Skin of body (tissue), 2 donors: Measurements from ENCODE around the gene ZNF777. TPM values are rescaled to one million over a fixed set of nuclear protein-coding genes. Genes with fewer than 3 reads are reported as not detected.
"Not testable (repeated sequence)": the region's sequence is repeated elsewhere in the genome, so short reads cannot be mapped to it uniquely, and the experiment has no call there.

Source experiments
- DNase-seq: peaks from one replicate; lab custom pipeline; 2025; lab: John Stamatoyannopoulos, UW
- total RNA-seq: library from RNA; depleted of rRNA; stranded (reverse); fragments of >200 nt; gene quantifications from one replicate; pipeline ENCODE4 v1.2.3, GENCODE V29; 2014

ZNF777 gene
- total RNA-seq, 1 donor from 2014 or later: 3.4 TPM

DNA sequence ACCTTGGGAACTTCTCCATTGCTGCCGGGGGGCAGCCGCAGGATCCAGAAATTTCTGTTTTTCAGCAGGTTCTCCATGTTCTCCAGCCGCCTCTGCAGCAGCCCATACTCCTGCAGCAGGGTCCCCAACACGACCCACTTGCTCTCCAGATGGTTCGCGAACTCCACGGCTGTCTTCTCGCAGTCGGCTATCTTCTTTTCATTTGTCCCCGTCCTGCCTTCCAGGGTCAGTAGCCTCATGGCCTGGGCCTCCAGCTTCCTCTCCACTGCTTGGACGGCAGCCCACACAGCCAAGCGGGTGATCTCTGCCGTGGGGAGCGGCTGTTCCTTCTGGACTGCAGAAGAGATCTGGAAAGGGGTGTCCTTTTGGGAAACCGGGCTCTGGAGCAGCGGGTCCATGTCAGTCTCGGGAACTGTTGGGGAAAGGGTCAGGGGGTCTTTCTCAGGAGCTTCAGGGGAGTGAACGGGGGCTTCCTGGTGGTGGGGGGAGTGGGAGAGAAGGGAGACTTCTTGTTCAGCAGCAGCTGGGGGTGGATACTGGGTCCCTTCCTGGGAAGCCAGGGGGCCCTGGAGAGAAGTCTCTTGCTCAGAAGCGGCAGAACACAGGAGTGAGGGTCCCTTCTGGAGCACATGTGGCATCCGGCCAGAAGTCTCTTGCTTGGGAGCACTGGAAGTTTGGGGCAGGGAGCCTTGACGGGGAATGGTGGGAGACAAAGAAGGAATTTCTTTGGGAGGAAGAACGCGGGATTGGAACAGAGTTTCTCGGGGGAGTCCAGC is 5.5 kb downstream of the ZNF777 start:
- DNase-seq: no peak

DNA sequence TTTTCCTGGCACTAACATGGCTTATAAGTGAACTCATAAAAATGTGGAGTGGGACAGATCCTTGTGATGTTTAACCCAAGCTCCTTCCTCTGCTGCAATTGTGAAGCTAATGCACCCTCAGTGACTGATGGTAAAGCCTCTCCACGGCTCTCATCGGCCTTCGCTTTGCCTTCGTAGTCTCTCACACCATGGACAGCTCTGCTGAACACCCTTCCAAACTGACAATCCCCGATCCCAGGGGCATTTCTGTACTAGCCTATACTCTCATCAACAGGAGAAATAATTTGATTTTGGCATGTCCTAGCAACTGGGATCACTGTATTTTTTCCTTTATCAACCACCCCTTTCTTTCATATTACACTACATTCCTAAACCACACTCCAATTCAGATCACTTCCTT is 6.1 kb downstream of the ZNF777 start:
- DNase-seq: no peak

DNA sequence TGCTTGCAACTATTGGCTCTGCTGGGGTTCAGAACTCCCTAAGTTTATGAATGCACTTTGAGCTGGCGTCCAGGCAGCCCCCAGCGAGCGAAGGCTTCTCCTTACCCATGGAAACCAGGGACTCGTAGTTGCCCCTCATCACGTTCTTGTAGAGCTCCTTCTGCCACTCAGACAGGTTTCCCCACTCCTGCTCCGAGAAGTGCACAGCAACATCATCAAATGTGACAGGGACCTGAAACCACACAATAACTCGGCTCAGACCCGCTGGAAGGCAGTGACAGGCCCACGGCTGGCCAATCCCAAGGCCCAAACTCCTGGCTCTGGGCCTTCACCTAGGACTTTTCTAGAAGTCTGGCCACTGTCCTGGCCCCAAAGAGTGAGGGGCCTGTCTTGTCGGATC is 6.9 kb downstream of the ZNF777 start:
- no peak for DNase-seq

DNA sequence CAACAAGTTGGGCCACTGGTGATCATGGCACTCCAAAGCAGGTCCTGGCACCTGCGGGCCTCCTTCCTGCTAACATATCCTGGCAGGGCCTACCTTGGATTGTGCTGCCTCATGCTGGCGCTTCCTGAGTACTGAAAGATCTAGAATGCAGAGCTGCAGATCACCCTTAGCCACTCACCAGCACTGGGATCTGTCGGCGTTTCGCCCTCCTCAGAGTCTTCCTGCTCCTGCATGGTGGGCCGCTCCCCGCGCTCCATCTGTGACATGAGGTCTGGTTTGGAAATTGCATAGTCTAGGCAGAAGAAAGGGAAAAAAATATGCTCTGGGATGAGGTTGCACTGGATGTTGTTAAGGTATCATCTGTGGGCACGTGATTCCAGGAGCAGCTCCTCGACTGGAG is 10.0 kb downstream of the ZNF777 start:
- no peak for DNase-seq

DNA sequence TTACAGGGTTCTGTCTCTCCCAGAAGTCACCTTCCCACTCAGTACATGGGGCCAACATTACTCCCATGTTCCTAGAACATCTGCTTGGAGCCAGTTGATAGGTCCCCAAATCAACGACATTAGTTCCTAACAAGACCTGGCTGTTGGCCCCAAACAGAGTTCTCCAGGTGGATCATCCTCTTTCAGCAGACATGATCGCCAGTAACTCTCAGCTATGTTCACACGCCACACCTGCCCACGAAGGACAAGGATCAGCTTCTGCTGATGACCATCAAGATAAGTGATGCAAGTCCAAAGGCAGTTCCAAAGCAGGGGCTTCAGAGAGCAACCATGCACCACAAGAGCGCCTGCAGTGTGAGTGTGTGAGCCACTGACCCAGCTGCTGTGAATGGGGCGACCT is 11.0 kb downstream of the ZNF777 start:
- no peak for DNase-seq

DNA sequence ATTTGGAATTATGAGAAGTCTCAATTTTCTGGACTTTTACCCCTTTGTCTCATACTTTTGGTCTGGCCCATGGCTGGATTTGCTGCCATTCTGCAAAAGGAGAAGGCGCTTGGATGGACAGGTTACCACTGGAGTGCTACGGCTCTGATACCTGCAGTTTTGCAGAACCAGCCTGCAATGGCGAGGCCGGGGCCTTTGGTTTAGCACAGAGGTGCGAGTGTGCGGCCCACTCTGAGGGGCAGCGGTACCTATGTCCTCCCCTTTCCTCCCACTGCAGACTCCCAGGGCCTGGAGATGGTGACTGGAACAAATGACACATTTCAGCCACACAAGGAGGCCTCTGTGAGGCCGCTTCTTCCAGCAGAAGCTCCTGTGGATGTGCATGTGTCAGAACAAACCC is 11.9 kb downstream of the ZNF777 start:
- no peak for DNase-seq

DNA sequence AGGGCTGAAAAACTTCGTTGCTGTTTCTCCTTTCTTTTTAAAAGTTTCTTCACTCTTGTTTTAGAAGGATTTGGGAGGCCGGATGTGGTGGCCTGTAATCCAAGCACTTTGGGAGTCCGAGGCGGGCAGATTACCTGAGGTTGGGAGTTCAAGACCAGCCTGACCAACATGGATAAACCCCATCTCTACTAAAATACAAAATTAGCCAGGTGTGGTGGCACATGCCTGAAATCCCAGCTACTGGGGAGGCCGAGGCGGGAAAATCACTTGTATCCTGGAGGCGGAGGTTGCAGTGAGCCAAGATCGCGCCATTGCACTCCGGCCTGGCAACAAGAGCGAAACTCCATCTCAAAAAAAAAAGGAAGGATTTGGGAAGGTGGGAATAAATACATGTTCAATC is 14.8 kb downstream of the ZNF777 start:
- DNase-seq: not testable (repeated sequence)

DNA sequence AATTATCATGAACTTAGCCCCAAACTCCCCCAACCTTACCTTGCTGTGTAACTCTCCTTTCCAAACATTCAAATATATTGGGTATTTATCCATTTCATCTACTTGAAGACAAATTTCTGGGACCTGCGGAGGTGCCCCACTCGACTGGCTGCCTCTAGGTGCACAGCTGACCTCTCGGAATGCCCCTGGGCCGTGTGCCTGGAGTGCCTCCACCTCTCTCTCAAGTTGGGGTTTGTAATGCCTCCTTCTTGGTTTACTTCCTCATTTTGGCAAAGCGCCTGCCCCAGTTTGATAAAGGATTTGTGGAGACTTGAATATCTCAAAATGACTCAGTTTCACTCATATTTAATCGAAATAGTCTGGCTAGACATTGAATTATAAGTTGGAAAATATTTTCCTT is 16.6 kb downstream of the ZNF777 start:
- DNase-seq: no peak

DNA sequence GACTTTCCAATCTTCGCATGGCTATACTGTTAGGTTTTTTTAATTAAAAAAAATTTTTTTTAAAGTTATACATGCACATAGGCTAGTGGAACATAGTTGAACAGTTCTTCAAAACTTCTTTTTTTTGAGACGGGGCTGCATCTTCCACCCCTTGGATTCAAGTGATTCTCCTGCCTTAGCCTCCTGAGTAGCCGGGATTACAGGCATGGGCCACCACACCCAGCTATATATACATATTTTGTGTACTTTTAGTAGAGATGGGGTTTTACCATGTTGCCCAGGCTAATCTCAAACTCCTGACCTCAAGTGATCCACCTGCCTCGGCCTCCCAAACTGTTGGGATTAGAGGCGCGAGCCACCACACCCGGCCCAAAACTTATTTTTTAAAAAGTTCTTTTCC is 17.3 kb downstream of the ZNF777 start:
- no peak for DNase-seq

DNA sequence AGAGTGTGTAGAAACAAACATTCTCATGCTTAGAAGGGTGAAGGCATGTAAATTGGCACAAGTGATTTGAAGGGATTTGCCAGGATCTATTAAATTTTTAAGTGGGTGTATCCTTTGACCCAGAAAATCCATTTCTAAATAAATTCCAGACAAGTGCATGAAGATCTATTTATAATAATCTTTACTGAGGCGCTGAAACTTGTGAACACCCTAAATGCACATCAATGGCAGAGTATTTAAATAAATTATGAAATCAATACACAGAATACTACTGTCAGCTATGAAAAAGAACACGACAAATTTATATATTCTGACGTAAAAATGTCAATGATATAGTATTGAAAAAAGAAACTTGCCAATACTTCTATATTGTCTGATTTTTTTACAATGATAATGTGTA is 17.9 kb downstream of the ZNF777 start:
- DNase-seq: no peak

DNA sequence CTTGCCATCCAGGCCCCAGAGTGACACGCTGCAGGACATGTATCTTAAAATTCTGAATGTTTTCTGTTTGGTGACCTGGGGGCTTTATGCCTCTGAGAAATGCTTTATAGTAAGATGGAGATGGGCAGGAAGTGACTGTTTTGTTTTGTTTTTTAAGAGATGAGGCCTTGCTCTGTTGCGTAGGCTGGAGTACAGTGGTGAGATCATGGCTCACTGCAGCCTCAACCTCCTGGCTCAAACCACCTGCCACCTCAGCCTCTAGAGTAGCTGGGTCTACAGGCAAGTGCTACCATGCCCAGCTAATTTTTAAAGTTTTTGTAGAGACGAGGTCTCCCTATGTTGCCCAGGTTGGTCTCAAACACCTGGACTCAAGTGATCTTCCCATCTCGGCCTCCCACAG is 20.6 kb downstream of the ZNF777 start:
- no peak for DNase-seq

DNA sequence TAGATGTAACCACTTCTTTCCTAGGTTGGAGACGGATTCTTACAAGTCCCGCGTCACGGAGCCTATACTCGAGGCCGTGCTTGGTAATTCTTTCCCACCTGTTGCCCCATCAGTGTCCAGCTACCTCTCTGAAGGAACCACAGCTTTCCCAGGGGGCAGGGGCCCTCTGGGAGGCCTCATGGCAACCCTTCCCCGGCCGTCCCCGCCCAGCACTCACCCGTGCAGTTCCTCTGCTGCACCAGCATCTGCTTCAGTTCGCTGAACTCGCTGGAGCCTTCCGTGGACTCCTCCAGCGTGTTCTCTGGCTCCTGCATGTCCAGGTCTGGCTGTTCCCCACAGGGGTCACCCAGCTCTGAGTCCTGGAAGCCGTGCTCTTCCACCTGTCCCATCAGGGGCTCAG is 24.5 kb downstream of the ZNF777 start:
- DNase-seq: no peak

DNA sequence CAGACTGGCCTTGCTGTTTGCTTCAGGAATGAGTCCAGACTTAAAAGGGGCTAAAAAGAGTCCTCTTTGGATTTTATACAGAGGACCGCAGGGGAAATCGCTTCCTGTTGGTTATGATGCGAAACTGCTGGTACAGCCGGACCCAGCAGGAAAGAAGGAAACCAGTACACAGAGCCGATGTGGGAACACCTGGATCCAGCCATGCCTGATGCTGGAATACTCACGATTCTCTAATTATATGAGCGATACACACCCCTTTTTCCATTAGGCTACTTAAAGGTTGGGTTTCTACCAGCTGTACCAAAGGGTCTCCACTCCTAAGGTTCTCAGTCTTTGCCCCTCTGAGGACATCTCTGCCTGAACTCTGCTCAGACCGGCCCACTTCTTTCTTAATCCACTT is 27.7 kb downstream of the ZNF777 start:
- no peak for DNase-seq

DNA sequence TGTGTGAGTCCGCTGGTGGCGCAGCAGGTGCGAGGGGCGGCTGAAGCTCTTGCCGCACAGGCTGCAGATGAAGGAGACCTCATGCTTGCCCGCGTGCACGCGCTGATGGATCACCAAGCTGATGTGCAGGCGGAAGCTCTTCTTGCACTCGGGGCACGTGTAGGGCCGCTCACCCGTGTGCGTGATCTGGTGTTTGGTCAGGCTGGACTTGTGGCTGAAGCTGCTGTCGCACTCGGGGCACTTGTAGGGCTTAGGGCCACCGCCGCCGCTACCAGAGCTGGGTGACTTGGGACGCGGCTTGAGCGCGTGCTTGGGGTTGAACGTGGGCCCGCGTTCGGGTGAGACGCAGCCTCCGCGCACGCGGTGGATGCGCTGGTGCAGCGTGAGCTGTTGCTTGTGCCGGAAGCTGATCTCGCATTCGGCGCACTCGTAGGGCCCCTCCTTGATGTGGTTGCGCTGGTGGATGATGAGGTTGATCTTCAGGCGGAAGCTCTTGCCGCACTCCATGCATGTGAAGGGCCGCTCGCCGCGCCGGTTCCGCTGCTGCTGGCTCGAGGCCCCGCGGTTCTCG is 28.7 kb downstream of the ZNF777 start:
- no peak for DNase-seq

DNA sequence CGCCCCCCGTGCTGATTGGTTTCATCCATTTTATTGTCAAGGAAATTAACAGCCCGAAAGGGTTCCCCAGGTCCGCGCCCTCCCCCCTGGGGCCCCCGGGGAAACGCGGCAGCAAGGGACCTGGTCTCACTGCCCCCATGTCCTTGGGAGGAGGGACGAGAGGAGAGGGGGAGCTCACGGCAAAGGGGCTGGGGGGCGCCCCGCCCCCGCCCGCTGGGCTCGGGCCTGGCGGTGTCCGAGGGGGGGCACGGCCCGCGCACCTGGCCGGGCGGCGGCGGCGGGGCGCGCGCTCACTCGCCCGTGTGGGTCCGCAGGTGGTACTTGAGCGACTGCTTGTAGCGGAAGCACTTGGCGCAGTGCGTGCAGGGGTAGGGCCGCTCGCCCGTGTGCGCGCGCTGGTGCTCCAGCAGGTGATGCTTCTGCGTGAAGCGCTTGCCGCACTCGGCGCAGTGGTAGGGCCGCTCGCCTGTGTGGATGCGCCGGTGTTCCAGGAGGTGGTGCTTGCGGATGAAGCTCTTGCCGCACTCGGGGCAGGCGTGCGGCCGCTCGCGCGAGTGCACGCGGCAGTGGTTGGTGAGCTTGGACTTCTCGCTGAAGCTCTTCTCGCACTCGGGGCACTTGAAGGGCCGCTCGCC is 29.3 kb downstream of the ZNF777 start:
- DNase-seq: no peak

DNA sequence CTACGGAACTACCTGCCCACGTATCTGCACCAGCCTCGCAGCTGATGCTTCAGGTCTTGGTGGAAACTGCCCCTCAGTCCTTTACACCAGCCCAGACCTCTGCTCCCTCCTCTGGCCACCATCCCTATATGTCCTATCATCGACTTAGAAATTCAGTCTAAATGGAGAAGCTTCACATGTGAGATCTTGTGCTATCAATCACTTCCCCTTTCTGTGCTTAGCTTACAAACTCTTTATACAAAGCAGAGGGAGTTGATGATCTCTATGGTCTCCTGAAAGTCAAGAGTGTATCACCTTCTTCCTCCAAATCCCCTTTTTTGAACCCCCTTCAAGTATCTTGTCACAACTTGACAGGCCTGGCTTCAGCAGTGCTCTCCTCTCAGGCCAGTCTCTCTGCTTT is 30.7 kb downstream of the ZNF777 start:
- no peak for DNase-seq

DNA sequence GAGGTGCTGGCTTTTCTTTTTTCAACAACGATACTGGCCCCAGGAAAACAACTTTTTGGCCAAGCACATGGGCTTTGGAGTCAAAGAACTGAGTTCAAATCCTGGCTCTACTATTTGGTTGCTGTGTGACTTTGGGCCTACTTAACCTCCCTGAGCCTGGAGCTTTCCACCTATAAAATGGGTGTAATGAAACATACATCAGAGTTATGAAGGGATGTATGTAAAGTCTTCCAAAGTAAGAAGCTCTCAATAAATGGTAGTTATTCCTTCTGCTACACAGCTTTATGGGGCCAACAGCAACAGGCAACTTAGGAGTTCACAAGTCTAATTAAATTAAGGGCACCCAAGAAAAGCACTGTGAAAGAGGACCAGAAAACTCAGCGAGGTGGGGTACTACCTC is 33.0 kb downstream of the ZNF777 start:
- DNase-seq: no peak

DNA sequence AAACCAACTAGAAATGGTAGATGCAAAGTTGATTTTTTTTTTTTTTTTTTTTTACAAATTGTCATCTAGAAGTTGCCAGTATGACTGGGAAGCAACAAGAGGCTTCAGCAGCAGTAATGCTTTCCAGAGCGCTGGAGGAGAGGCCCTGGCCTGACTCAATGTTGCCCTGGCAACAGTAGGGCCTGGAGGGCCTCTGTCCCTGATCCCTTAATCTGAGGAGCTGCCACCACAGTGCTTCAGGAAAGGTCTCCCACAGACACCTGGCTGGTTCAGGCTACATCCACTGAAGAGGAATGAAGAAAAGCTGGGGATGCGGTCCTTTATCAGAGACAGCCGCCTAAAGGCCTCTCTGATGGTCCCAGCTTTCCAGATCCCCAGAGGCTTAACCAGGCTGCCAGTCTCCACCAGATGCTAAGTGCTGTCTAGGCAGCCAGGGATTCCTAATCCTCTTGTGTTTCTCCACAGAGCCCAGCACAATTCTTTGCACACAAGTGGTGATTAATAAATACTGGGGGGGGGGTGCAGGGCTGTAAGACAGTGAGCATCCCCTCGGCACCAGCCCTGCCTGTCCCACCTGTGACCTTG is 33.7 kb downstream of the ZNF777 start:
- DNase-seq: no peak

DNA sequence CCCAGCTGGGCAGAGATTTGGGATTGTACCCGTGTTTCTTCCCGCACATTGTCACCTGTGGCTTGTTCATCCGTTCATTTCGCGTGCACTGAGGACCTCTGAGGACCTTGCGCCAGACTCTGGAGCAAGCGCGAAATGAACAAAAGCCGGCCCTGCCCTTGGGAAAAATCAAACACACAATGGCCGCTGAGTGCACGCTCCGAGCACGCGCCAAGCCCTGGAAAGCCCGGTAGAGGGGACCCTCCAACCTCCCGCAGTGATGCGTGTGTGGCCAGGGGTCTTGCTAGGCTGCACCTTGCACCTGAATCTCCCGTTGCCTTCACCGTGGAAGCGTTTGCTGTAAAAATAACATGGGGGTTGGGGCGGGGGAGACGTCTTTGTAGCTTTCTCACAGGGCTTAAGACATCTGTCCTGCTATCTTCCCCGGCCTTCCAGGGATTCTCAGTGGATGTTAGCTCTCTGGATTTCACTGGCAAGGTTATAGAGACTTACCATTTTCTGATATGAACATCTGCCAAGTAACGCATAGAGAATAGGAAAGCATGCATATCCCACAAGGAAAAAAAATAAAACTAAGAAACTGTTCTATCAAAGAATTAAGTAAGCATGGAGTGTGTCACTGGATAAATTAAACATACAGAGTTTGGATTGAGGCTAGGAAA is 37.3 kb downstream of the ZNF777 start:
- DNase-seq: no peak

DNA sequence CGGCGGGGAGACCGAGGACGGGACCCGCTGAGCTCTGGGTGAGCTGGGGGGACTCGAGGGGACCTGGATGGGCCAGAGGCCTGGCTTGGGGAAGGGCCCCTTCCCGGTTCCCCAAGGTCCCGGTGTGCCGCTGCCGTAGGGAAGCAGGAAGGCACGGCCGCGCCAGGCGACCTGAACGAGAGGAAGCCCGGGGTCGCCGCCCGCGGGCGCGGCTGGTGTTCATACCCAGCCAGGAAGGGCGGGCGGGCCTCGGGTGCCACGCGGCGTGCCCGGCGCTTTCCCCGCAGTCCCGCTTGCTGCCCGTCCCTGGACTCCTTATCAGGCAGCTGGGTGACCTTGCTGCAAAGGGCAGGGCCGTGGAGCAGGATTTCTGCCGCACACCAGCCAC is 38.0 kb downstream of the ZNF777 start:
- no peak for DNase-seq

DNA sequence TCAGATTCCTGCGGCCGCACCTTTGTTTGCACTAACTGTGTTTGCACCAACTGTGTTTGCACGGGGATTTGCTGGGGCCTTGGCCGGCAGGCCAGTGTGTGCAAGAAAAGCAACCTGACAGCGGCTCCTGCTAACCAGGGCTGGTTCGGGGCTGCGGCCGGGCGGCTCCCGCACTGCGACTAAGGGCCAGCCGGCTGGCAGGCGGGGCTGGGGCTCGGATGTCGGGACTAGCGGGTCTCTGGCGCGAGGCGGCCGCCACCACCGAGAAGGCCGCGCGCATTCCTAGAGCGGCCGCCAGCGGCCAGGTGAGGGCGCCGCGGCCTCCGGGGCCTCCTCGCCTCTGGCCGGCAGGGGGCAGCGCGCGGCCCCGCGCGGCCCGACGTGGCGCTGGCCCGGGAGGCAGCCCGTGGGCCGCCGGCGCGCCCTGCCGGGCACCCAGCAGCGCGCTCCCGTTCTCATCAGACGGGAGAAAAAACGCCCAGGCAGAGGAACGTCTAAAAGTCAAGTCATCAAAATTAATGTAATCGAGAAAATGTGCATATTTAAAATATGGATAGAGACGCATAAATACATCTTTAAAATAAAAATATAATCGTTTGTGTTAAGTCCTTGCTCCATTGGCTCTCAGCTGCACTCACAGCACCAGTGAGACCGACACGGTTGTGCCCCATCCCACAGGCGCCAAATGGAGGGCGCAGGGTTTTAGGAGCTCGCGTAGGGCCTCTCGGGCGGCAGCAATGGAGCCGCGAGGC is 38.5 kb downstream of the ZNF777 start:
- DNase-seq: no peak
